ENCODE measurements around the gene SLC9A9.

DNA sequence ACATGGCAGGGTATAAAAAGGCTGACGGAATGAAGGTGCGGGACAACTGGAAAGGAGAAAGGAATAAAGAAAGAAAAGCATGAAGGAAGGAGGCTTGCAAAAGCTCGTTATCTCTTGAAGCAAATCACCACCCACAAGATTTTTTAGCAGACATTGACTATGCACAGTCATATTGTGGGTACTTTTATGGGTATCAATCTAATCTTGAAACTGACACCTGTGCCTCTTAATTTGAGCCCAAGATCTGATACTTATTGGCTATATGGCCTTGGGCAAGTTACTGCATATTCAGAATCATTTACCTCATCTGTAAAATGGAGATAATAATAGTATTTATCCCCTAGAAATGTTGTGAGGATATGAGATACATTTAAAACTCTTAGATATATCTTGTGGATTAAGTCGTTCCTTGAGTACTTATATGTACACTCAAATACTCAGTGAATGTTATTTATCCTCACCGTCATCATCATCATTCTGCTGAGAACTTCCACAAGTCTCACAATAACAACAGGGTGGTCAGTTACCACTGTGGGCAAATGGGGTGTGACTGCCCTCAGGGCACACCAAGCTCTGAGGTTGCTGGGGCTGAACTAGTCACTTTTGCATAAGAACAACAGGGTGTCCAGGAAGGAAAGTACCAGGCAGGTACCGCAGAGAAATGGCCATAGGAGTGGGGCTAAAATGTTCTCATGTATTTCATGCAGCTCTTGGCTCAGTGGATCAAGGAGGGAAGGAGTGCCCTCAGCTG, 266.1 kb downstream of the SLC9A9 start:
- no peak for TF ChIP-seq RAD21 (IDR thresholded peaks at IDR 0.05; ENCODE audit: low read length)
- TF ChIP-seq POLR2AphosphoS5 (IDR thresholded peaks at IDR 0.05; ENCODE audit: low read depth, low read length): no peak
- TF ChIP-seq EP300 (IDR thresholded peaks at IDR 0.05; ENCODE audit: borderline replicate concordance in 1 of 2, low read depth in 1 of 2, low read length in 1 of 2): no peak

All from SK-N-SH (cell line).